NCI-H526 treated with DMSO at 0.1 percent for 48 hours (cell line): Measurements from ENCODE around the gene CD22.
"Not testable (repeated sequence)": the region's sequence is repeated elsewhere in the genome, so short reads cannot be mapped to it uniquely, and the experiment has no call there.

Experiments used
- DNase-seq: peaks from one replicate; lab custom pipeline; 2025; lab: John Stamatoyannopoulos, UW

The CD22 gene

DNA sequence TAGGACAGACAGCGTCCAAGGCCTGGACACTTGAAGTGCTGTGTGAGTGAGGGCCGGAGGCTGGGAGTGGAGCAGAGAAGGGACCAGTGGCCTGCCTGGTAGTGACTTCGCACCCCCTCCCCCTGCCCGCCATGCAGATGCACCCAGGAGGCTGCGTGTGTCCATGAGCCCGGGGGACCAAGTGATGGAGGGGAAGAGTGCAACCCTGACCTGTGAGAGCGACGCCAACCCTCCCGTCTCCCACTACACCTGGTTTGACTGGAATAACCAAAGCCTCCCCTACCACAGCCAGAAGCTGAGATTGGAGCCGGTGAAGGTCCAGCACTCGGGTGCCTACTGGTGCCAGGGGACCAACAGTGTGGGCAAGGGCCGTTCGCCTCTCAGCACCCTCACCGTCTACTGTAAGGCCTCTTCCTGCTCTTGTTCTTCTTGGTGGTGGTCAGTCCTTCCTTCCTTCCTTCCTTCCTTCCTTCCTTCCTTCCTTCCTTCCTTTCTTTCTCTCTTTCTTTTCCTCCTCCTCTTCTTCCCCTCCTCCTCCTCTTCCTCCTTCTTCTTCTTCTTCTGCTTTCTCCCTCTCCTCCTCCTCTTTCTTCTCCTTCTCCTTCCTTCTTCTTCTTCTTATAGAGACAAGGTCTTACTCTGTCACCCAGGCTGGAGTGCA is 12.7 kb downstream of the CD22 start:
- no peak for DNase-seq

DNA sequence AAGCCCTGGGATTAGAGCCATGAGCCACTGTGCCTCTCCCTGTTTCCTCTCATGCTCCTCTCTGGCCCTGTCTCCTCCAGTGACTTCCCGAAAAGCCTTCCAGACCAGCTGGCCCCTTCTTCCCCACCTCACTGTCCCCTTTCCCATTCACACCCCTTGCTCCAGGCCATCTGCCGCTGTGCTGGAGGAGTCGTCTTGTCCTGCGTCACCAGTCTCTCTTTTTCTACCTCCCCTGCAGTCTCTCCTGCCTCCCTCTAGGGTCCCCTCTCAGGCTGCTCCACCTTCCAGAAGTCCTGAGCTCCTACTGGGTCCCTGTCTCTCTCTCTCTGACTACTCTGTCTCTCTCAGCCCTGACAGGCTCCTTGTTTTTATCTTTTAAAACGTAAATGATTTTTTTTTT is 13.4 kb downstream of the CD22 start:
- no peak for DNase-seq

DNA sequence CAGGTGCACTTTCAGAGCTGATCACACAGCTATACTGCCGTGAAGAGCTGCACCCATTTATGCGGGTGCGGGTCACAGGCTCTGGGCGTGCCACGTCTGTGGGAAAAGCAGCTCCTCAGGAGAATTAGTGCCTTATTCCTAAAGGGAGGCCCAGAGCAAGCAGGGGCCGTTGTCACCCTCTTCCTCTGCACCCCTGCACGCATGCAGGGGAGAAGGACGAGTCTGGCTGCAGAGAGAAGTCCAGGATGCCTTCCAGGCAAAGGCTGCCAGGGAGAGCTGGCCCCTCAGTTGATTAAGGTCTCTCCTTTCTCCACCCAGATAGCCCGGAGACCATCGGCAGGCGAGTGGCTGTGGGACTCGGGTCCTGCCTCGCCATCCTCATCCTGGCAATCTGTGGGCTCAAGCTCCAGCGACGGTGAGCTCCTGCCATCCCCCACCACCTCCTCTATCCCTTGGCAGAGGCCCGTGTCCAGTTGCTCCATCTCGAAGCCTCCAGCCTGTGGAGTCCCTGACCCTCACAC is 15.6 kb downstream of the CD22 start:
- no peak for DNase-seq

DNA sequence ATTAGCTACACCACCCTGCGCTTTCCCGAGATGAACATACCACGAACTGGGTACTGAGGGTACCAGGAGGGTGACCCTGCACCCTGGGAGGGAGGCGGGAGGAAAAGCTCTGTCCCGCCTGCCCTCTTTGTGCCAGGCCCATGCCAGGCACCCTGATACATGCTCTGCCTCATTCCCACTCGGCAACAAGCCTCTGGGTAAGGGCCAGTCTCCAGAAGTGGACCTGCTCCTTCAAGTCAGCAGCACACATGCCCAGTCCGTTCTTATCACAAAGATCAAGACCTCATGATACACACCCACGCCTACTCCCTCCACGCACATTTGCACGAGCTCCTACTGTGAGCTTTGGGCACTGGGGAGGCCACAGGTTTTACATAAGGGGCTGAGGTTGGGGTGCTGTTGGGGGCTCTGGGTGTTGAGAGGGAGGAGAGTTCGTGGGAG is 16.7 kb downstream of the CD22 start:
- no peak for DNase-seq

DNA sequence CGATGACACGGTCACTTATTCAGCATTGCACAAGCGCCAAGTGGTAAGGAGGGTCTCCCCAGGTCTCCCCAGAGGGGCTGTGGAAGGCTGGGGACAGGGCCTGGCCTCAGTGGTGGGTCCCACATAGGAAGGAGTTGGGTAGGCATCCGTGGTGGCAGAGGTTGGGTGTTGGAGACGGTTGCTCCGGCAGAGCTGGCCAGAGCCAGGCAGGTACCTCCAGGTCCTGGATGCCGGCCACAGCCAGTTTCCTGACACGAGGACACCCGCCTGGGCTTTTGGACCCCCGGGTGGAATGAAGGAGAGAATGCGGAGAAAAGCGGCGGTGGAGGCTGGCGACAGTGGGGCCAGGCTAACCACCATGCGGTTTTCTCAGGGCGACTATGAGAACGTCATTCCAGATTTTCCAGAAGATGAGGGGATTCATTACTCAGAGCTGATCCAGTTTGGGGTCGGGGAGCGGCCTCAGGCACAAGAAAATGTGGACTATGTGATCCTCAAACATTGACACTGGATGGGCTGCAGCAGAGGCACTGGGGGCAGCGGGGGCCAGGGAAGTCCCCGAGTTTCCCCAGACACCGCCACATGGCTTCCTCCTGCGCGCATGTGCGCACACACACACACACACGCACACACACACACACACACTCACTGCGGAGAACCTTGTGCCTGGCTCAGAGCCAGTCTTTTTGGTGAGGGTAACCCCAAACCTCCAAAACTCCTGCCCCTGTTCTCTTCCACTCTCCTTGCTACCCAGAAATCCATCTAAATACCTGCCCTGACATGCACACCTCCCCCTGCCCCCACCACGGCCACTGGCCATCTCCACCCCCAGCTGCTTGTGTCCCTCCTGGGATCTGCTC is 17.4 kb downstream of the CD22 start:
- DNase-seq = no peak

DNA sequence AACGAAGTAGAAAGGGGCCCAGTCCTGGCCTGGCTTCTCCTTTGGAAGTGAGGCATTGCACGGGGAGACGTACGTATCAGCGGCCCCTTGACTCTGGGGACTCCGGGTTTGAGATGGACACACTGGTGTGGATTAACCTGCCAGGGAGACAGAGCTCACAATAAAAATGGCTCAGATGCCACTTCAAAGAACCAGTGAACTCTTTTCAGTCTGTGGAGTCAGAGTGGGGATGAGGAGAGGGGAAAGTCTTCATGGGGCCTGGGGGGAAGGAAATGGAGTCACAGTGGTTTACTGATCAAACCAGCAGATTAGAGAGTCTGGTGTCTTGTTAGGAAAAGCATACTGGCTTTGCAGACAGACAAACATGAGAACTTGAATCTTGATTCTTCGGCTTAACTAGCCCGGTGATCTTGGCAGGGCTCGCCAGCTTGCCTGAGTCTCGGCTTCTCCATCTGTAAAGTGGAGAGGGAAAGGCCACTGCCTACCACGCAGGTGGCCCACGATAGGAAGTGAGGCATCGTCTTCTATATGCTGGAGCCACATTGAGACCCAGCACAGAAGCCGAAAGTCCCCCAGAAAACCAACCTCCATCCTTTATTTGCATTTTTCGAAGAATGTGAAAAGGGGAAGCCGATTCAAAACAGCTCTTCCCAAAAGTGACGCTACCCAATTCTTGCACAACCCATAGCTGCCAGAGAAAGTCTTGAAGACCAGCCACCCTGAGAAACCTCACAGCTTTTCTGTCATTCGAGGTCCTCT is 18.4 kb downstream of the CD22 start, which contains the start of gene FFAR1:
Gene FFAR1 (plus strand): TSS at position 732 of the 759 bp plus-strand sequence. CDS start 3,650 bp downstream, outside the sequence.
- DNase-seq = no peak

DNA sequence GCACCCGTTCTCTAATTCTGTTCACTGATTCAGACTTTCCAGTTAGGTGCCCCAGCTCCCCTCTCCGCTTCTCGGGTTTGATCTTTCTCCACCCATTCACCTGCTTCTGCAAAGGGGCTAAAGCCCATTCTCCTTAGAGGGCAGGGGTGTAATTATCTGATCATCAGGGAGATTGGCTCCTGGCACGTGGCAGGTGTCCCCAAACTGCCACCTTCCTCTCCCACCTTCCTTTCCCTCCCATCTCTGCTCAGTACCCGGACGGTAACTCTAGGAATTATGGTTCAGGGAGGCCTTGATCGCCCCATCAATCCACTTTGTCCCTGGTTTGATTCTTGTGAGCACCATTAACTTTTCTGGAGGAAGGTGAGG is 18.9 kb downstream of the CD22 start:
- no peak for DNase-seq

DNA sequence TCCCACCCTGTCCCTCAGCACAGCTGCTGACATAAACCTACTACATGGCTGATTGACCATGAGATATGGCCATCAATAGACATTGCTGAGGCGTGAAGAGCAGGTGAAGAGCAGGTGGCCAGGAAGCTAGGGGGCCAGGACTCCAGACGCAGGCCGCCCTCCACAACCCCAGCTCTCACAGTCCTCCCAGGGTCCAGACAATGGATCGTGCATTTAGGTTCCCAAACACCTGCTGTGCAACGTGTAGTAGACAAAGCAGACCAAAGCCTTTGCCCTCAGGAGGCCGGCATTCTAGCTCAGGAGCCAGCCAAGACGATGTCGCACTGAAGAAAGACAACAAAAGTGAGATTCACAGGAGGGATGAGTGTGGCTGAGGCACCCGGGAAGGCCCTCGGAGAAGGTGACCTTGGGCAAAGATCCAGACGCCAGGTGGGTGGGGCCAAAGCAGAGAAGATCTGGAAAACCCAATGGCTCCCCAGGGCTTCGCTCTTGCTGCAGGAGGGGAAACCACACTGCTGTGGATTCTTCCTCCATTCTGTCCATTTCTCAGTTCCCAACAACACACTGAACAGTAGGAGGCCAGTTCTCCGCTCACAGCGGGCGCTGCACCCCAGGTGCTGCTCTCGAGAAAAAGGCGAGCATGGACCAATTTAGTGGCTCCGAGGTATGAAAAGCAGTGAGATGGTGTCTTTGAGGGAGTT is 20.1 kb downstream of the CD22 start:
- peak; percentile 20 for DNase-seq

DNA sequence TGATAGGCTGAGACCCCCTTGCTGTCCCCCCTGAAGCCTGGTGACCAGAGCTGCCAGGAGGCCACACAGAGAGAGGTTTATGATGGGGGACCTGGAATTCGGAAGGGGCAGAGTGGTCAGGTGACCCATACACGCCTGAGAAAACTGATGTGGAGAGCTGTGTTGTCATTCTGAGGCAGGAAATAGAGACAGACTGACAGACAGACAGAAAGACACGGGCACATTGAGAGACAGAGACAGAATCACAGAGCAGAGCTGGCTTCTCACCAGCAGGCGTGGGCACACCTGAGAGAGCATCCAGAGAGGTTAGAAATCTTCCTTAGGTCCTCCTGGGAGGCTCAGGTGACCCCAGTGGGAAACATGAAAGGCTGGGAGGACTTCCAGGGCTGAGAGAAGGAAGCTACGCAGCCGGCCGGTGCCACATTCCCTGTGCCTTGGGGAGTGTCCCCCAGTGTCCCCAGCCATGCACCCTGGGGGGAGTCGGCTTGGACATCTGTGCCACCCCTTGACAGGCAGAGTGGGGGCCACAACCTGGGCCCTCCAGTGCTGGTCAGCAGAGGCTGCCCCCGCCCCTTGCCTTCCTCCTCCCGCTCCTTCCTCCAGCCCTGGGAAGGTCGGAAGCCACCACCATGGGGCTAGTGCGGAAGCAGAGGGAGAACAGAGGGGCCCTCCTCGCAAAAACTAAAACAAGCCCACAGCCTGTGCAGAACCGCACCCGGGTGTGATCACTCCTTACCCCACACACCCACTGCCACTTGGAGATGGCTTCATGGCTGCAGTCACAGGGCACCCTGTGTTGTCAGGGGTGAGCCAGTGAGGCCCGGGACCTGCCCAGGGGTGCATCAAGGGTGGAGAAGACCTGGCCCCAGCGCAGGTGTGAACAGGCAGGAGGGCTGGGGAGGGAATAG is 20.9 kb downstream of the CD22 start:
- no peak for DNase-seq

DNA sequence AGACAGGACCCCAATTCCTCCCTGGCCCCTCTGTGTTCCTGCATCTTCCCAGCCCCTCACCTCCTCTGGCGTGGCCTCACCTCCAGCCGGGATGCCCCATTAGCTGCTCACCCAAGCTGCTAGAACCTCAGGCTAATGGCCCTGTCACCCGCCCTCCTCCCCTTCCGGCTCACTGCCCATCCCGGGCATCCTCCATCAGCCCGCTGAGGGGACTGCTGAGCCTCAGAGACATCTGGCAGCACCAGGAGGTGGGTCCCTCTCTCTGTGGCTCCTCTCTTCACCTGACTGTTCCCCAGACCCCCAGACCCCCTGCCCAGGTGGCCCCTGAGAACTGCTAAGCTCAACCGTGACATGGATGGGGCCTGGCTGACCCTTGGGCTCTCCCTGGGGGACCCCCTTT is 21.6 kb downstream of the CD22 start:
- DNase-seq = no peak

DNA sequence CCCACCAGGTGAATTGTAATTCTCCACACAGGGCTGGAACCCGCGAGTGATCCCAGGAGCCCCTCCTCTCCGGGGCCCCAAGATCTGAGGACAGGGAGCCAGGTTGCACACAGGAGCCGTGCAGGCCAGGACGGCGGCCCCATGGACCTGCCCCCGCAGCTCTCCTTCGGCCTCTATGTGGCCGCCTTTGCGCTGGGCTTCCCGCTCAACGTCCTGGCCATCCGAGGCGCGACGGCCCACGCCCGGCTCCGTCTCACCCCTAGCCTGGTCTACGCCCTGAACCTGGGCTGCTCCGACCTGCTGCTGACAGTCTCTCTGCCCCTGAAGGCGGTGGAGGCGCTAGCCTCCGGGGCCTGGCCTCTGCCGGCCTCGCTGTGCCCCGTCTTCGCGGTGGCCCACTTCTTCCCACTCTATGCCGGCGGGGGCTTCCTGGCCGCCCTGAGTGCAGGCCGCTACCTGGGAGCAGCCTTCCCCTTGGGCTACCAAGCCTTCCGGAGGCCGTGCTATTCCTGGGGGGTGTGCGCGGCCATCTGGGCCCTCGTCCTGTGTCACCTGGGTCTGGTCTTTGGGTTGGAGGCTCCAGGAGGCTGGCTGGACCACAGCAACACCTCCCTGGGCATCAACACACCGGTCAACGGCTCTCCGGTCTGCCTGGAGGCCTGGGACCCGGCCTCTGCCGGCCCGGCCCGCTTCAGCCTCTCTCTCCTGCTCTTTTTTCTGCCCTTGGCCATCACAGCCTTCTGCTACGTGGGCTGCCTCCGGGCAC is 22.6 kb downstream of the CD22 start:
- no peak for DNase-seq

DNA sequence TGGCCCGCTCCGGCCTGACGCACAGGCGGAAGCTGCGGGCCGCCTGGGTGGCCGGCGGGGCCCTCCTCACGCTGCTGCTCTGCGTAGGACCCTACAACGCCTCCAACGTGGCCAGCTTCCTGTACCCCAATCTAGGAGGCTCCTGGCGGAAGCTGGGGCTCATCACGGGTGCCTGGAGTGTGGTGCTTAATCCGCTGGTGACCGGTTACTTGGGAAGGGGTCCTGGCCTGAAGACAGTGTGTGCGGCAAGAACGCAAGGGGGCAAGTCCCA is 23.1 kb downstream of the CD22 start:
- DNase-seq = no peak

DNA sequence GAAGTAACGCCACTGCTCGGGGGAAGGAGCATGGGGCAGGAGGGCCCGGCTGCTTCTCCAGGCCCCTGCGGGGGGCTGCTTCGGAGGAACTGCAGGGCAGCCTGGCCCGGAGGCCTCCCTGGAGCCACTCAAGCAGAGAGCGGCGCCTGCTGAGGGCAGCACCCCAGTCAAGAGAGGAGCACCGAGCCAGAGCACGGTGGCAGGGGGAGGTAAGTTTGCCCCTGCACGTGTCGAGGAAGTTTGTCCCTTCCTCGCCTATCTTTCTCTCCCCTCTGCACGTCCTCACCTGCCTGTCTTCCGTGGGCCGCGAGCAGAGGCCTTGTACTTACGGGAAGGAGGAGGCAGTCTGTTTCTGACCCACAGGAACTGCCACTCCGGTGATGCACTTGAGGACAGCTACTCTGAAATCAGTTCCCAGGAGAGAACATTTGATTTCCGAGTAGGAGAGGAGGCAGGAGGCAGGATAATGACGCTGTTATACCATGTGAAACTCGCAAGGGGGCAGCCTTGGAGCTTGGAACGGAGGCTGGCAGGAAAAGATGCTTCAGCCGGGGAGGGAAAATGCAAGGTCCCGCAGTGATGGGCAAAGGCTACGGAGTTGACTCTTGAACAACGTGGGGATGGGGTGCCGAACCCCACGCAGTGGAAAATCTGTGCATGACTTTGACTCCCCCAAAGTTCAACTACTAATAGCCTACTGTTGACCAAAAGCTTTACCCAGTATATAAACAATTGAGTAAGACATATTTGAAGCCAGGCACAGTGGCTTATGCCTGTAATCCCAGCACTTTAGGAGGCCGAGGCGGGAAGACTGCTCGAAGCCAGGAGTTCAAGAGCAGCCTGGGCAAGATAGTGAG is 23.7 kb downstream of the CD22 start:
- peak; percentile 70 for DNase-seq

DNA sequence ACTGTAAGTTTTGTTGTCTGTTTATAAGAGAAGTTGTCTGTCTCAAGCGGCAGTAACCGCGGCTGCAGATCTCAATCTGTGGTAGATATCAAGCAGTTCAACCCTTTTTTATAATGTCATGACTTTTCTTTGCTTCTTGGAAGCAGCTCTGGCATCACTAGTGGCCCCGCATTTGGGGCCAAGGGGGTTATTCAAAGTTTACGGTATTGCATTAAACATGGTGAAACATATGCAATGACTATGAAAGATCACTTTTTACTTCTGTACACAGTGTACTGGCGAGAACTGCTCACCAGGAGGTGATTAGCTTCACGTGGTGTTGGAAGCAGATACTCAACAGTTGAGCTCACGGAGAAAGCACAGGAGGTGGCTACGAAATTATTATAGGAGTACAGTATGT is 24.6 kb downstream of the CD22 start:
- no peak for DNase-seq

DNA sequence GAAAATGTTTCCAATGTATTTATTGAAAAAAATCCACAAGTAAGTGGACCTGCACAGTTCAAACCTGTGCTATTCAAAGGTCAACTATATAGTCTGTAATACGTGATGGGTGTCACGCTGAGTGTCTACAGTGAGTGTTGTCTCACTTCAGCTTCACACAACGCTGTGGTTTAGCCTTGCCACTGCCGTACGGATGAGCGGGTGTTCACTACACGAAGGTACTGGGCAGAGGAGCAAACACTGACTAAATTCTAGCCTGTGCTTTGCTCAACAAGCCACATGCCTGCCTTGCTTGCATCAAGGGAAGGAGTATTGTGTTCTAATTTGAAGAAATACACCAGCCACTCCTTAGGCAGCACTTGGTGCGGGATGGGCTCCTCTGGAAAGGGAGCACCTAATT is 25.9 kb downstream of the CD22 start:
- no peak for DNase-seq

DNA sequence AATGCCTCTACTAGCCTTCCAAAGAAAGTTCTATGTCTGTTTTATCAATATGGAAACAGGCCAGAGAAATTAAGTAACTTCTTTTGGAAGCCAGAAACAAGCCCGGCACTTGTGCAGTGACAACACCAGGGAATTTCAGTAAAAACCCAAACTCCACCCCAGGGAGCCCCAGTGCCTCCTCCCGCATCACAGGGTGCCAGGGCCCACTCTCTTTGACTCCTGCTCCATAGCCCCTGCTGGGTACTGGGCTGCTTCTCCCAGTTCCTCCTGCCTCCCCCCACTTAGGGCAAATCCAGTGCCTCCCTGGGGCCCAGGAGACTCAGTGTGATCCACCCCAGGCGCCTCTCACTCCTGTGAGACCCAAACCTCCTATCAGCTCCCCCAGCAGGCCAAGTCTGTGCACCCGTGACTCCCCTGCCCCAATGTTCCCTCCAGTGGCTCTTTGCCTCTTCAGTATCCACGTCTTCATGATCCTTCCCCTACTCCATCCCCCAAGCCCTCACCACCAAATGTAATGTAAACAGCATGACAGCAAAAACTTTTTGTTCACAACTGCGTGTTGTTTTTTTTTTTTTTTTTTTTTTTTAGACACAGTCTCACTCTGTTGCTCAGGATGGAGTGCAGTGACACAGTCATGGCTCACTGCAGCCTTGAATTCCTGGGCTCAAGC is 26.9 kb downstream of the CD22 start:
- no peak for DNase-seq

DNA sequence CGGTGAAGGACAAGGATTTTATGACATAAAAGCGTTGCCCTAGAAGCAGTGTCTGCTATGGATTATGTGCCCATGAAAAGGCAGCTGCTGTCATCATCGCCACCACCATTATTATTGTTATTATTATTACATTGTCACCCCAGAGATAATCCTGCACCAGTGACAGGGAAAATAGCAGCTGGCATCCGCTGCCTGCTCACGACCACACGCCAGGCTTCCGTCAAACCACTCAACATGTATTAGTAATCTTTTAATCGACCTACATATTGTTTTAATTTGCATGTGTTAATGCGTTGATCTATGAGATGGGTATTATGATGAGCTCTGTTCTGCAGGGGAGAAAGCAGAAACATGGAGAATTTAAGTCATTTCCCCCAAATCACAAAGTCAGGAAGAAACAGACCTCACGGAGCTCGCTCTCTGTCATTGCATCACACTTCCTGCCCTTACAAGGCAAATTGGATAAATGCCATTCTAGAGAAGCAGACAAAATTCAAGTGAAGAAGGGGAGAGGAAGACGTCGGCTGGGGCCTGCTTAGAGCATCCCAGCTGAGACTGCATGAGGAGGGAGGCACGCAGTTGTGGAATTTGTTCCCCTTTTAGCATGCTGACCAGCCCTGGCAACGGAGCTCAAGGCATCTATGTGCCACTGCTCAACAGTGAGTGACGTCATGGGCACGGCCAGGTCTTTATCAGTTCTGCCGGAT is 29.0 kb downstream of the CD22 start, which contains the start of gene FFAR3:
Gene FFAR3 (plus strand): TSS at position 594 of the 707 bp plus-strand sequence. CDS start 431 bp downstream, outside the sequence.
- no peak for DNase-seq

DNA sequence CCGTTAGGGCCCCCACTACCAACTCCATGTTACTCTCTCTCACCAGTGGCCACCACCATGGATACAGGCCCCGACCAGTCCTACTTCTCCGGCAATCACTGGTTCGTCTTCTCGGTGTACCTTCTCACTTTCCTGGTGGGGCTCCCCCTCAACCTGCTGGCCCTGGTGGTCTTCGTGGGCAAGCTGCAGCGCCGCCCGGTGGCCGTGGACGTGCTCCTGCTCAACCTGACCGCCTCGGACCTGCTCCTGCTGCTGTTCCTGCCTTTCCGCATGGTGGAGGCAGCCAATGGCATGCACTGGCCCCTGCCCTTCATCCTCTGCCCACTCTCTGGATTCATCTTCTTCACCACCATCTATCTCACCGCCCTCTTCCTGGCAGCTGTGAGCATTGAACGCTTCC is 29.8 kb downstream of the CD22 start:
- not testable (repeated sequence) for DNase-seq
